Fibroblast of upper back skin (primary cell): ENCODE measurements around the gene DSE.
A peak's percentile ranks its signal among the peaks of the same experiment; 100 is the strongest.

ENCODE experiments used
- DNase-seq: peaks from one replicate; pipeline ENCODE4 v3.0.0-alpha.2; 2013

The DSE gene

DNA sequence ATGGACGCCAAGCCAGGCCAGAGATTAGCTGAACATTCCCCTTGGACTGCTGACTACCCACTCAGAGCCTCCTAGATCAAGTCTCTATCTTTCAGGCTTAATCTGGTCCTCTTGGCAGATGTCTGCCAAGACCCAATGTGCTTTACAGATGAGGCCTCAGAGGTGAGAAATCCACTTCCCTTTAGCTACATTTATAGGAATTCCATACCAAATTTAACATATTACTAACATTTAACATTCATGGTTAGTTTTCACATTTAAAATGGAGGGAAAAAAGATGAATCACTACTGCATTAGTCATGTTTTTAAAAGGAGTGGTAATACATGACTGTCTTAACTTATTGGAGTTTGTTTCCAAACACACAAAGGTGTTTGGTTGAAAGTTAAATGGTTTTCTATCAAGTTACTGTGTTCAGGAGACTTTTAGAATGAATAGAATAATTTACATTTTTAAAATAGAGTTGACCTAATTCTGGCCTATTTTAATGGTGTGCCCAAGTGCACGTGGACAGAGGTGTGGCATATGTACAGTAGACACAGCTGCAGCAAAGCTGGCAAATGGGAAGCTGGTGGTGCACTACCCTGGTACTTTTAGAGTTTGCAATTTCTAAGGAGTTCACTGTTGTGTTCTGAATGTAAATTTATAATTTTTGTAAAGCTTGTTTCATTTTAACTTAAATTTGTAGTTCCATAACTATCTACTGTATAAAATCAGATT lies 48.5 kb downstream of the DSE start:
- peak; percentile 46 for DNase-seq

- DNase-seq = no peak
Observed at GRCh38 chr6:116420341-116420740, 49.6 kb downstream of the DSE start.

DNA sequence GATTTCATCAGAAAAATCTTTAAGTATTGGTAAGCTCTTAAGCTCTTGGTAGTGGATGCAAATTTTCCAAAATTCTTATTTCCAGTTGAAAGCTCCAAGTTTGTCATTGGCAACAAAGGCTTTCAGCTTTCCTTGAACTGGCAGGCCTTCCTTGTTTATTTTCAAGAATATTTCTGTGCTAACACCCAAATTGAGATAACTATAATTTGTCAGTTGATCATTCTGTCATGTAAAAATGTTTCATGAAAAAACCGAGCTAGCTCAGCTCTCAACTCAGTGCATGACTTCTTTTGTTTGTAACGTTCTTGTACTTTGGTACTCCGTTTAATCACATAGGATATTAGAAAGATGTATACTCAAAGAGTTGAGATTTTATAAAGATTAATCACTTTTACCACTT lies 51.5 kb downstream of the DSE start:
- no peak for DNase-seq

DNA sequence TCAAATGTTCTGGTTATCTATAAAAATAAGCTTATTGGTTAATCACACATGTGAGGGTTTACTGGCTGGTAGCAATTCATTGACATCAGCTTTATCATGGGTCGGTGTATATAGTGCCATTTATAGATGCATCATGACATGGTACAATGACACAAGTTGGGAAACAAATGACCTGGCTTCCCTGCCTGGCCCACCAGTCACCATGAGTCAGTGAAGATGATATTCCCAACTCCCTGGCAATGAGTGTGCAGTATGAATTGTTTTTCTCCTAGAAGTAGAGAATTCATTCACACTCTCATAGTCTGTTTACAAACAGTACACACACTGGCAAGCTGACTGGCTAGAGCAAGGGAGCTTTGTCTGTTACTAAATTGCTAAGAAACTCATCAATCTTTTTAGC lies 53.3 kb downstream of the DSE start:
- peak; percentile 28 for DNase-seq

DNA sequence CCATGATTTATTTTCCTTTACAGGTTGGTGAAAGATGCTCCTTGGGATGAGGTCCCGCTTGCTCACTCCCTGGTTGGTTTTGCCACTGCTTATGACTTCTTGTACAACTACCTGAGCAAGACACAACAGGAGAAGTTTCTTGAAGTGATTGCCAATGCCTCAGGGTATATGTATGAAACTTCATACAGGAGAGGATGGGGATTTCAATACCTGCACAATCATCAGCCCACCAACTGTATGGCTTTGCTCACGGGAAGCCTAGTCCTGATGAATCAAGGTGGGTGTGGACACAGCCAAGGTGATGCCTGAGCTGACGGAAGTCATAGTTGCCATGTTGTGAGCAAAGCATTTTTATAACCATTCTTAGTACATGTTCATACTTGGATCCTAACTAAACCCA lies 55.8 kb downstream of the DSE start:
- DNase-seq = no peak

DNA sequence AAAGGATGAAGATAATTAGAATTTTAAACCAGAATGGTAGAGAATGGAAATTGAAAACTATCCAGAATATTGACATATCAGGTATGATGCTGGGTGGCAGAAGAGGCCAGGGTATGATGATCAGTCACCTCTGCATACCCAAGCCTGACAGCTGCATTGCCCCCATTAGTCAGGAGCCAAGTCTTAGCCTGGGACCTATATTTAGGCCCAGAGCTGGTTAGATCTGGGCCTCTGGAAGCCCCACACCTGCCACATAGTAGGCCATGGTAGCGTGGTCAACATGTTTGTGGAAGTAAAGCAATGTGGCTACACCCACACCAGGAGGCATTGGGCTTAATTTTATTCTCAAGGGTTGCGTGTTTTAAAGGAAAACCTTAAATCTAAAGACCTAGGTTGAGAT lies 58.4 kb downstream of the DSE start:
- DNase-seq = no peak

- DNase-seq = no peak
Observed at GRCh38 chr6:116430860-116431259, 60.1 kb downstream of the DSE start.

DNA sequence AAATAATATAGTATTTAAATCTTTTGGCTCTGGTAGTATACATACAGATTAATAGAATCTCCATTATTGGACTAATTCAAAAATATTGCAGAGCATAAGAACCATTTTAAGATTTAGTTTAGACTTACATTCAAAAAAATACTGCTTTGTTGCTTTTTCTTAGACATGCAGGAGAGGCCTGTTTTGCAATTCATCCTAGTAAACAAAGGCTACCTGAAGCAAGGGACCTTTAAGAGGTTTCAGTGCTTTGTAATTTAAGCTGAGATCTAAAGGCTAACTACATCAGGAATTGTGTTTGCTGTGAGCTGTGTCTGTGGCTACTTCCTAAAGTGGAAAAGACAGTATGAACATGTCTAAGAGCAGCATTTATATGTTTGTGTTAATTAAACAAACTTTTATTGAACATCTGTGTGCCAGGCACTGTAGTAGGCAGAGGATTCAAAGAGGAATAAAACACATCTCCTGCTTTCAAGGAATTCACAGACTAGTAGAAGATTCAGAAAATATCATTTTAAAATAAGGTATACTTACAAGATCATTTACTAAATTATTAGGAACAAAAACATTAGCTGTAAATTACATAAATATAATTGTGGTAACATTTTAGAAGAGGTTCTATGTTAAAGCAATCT lies 61.3 kb downstream of the DSE start:
- DNase-seq = no peak

DNA sequence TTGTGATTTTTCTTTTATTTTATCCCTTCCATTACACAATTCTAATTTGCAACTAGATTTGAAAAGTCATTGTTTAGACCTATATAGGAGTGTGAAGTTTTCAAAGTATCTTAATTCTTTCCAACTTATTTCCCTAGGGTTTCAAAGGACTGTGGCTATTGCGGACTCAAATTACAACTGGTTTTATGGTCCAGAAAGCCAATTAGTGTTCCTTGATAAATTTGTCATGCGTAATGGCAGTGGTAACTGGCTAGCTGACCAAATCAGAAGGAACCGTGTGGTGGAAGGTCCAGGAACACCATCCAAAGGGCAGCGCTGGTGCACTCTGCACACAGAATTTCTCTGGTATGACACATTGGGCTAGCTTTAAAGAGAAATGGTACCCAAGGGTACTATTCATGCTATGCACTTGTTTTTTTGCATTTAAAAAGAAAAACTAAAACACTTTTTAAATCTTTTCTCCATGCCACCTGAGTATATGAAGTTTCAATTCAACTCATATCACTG lies 62.5 kb downstream of the DSE start:
- no peak for DNase-seq

GRCh38 chr6:116434056-116434725 lies 63.4 kb downstream of the DSE start:
- DNase-seq = no peak

- no peak for DNase-seq
Observed at GRCh38 chr6:116436586-116436985, 65.8 kb downstream of the DSE start.

DNA sequence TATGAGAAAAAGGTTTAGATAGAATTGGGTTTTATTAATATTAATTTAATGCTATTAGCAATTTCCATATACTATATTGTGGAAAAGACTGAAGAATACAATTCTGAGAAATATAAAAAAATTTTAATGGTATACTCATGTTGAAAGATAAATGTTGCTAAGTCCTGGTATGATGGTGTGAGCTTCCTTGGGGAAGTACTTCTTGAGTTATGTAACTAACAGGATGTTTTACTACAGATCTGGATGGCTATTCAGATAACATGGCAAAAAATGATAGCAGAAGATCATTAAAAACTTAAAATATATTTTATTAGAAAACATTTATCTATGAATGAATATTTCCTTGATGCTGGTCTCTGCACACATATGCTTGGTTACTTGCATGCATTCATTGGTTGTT lies 66.9 kb downstream of the DSE start:
- DNase-seq = no peak

DNA sequence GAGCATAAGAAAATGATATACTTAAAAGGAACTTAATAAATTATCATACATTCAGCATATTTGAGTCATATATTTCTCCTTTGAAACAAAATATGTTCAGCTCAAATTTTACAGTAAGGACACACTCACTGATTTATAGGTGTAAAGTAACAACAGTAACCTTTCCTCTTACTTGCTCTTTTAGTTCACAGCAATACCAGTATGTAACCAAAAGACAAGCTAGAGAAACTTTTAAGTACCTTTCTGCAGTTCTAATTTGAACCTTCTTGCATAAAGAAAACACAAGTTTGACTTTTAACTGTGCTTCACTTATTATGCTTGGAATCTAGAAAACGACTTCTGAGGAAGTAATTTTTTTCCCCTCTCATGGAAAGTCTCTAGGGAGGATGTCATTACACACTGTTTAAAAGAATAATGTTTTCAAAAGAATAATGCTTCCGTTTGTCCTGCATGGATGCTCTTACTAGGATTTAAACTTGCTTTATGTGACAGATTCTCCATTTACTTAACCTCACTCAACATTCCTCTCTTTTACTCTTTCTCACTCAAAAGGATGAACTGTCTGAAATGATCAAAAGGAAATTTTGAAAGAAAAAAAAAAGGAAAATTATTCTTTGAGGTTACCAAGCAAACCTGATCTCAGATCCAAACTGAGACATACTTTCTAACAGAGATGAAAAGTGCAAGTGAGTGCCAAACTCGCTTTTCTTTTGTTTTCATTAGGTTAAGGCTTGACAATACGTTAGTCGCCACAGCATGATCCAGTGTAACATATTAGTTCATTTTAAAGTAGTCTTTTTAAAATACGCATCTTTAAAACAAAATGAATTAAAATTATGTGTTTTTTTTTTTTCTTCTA lies 68.1 kb downstream of the DSE start:
- peak; percentile 34 for DNase-seq

GRCh38 chr6:116439522-116440051 lies 68.8 kb downstream of the DSE start:
- DNase-seq = peak; percentile 73

DNA sequence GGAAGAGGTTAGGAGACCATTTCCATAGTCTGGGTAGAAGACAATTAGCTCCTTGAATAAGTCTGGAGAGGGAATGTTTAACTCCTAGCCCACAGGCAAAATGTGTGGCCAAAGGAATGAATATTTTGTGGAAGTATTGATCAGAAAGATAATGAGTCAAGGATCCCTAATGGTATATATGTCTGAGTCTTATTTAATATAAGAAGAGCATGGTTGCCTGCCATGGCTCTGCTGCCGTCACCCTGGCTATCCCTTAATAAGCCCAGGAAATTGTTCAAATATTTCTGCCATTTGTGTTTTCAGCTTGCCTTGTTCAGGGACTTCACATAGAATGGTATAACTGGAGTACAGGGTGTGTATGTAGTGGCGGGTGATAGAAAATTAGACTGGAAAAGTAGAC lies 72.4 kb downstream of the DSE start:
- no peak for DNase-seq

DNA sequence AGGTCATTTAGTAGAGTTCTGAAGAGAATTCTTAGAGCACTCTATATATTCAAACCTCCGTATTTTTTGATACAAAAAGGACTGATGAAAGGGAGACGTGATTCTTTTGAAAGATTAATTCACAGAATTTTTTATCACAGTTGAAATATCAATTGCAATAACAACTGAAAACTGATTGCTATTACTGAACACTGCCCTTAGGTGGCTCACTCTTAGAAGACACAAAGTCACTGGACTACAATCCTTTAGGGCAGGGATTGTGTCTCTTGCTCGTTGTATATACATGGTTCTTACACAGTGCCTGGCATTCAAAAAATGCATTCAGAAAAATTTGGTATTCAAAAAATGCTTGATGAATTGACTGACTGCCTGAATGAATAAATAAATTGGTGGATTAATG lies 73.3 kb downstream of the DSE start:
- peak; percentile 56 for DNase-seq

DNA sequence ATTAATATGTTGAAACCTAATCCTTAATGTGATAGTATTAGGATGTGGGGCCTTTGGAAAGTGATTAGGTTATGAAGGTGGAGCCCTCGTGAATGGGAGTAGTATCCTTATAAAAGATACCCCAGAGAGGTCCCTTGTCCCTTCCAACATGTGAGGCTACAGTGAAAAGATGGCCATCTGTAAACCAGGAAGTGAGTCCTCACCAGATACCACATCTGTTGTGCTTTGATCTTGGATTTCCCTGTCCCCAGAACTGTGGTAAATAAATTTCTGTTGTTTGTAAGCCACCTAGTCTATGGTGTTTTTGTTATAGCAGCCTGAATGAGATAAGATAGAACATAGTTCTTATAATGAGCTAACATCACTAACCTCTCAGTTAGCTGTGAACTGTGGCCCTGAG lies 73.8 kb downstream of the DSE start:
- no peak for DNase-seq

- DNase-seq = no peak
Observed at GRCh38 chr6:116445102-116445501, 74.4 kb downstream of the DSE start.

- DNase-seq = peak; percentile 58
Observed at GRCh38 chr6:116446399-116446798, 75.7 kb downstream of the DSE start.

- no peak for DNase-seq
Observed at GRCh38 chr6:116447052-116447451, 76.3 kb downstream of the DSE start.

GRCh38 chr6:116447496-116448011 lies 76.8 kb downstream of the DSE start:
- peak; percentile 99 for DNase-seq

GRCh38 chr6:116449565-116449964 lies 78.8 kb downstream of the DSE start:
- DNase-seq = no peak
